CD14-positive monocyte (primary cell): Measurements from ENCODE around the gene NXPH1. TPM values are rescaled to one million over a fixed set of nuclear protein-coding genes. Genes with fewer than 3 reads are reported as not detected.

Experiments
- DNase-seq, 3 donors: peaks; one replicate each; pipeline ENCODE4 v3.0.0-alpha.2; 2011 to 2022
- H2AFZ ChIP-seq: 2 replicates; pipeline ENCODE4 v1.6.0; 2012; ENCODE audit warnings: mild to moderate bottlenecking, low read depth, low read length, inconsistent platforms; ENCODE audit not compliant: insufficient read depth, poor library complexity, severe bottlenecking
- H3K27ac ChIP-seq, 2 donors: 1 replicate in 1 of 2; 2 replicates in 1 of 2; pipeline ENCODE4 v1.5.1; 2012 to 2013; ENCODE audit warnings: low read length in 2 of 2, control low read depth in 1 of 2, inconsistent platforms in 1 of 2, low read depth in 1 of 2, mild to moderate bottlenecking in 1 of 2
- H3K27me3 ChIP-seq, 2 donors: one replicate each; pipeline versions ENCODE4 v1.6.0 to v1.6.1; 2011 to 2013; ENCODE audit warnings: low read length in 2 of 2; ENCODE audit not compliant: control insufficient read depth in 2 of 2, insufficient read depth in 2 of 2
- H3K36me3 ChIP-seq, 2 donors: replicated peaks in 1 of 2; 1 replicate in 1 of 2; 2 replicates in 1 of 2; pipeline versions ENCODE4 v1.5.1 to v1.6.1; 2012 to 2013; ENCODE audit warnings: low read length in 2 of 2, control low read depth in 1 of 2, inconsistent platforms in 1 of 2, mild to moderate bottlenecking in 1 of 2; ENCODE audit not compliant: insufficient read depth in 2 of 2, control insufficient read depth in 1 of 2
- H3K4me1 ChIP-seq, 2 donors: 1 replicate in 1 of 2; 2 replicates in 1 of 2; pipeline versions ENCODE4 v1.5.1 to v1.6.1; 2012 to 2013; ENCODE audit warnings: low read length in 2 of 2, control low read depth in 1 of 2, inconsistent platforms in 1 of 2, mild to moderate bottlenecking in 1 of 2, moderate library complexity in 1 of 2; ENCODE audit not compliant: insufficient read depth in 2 of 2, control insufficient read depth in 1 of 2
- H3K4me2 ChIP-seq: replicated peaks from 2 replicates; pipeline ENCODE3; 2012; ENCODE audit warnings: low read length, moderate library complexity, mild to moderate bottlenecking; ENCODE audit not compliant: poor library complexity, severe bottlenecking; ENCODE audit errors: extremely low read depth
- H3K4me3 ChIP-seq, 3 experiments: fragments of 200-600 bp in 1 of 3; sonication (generic) in 1 of 3; replicated peaks in 1 of 3; 1 replicate in 2 of 3; 2 replicates in 1 of 3; pipeline ENCODE4 v1.5.1; 2011 to 2013; ENCODE audit warnings: low read length in 3 of 3, mild to moderate bottlenecking in 3 of 3, control low read depth in 2 of 3, low read depth in 2 of 3, inconsistent platforms in 1 of 3, moderate library complexity in 1 of 3
- H3K79me2 ChIP-seq: 2 replicates; pipeline ENCODE4 v1.6.0; 2012; ENCODE audit warnings: mild to moderate bottlenecking, control low read depth, inconsistent platforms, low read length, moderate library complexity; ENCODE audit not compliant: insufficient read depth
- H3K9ac ChIP-seq: 2 replicates; pipeline ENCODE4 v1.6.0; 2017; ENCODE audit warnings: low read length, mild to moderate bottlenecking; ENCODE audit not compliant: insufficient read depth, poor library complexity, severe bottlenecking
- H3K9me3 ChIP-seq, 2 donors: replicated peaks in 1 of 2; 1 replicate in 1 of 2; 2 replicates in 1 of 2; pipeline versions ENCODE4 v1.5.1 to v1.6.1; 2012 to 2013; ENCODE audit warnings: low read length in 2 of 2, control low read depth in 1 of 2; ENCODE audit not compliant: control insufficient read depth in 1 of 2, insufficient read depth in 1 of 2
- H4K20me1 ChIP-seq: 2 replicates; pipeline ENCODE4 v1.6.0; 2012; ENCODE audit warnings: mild to moderate bottlenecking, low read length, control low read depth, moderate library complexity; ENCODE audit not compliant: insufficient read depth
- H3K27ac Mint-ChIP-seq, 7 donors: one replicate each; pipeline ENCODE4 v1.8.0; 2020; ENCODE audit warnings: mild to moderate bottlenecking in 7 of 7, mixed read lengths in 7 of 7, moderate library complexity in 6 of 7, inconsistent platforms in 2 of 7
- H3K27me3 Mint-ChIP-seq, 3 donors: one replicate each; pipeline ENCODE4 v1.8.0; 2021 to 2022; ENCODE audit warnings: low read depth in 3 of 3, mild to moderate bottlenecking in 3 of 3, mixed read lengths in 3 of 3, moderate library complexity in 3 of 3, inconsistent platforms in 1 of 3
- H3K36me3 Mint-ChIP-seq, 2 donors: one replicate each; pipeline ENCODE4 v1.8.0; 2020; ENCODE audit warnings: mixed read lengths in 2 of 2, inconsistent platforms in 1 of 2, mild to moderate bottlenecking in 1 of 2
- H3K4me1 Mint-ChIP-seq: one replicate; pipeline ENCODE4 v1.8.0; 2020; ENCODE audit warnings: mild to moderate bottlenecking, mixed read lengths
- H3K4me3 Mint-ChIP-seq, 2 donors: one replicate each; pipeline ENCODE4 v1.8.0; 2020; ENCODE audit warnings: mild to moderate bottlenecking in 2 of 2, mixed read lengths in 2 of 2, moderate library complexity in 1 of 2
- H3K9me3 Mint-ChIP-seq, 7 donors: one replicate each; pipeline ENCODE4 v1.8.0; 2020 to 2022; ENCODE audit warnings: mixed read lengths in 7 of 7, mild to moderate bottlenecking in 6 of 7, moderate library complexity in 6 of 7, inconsistent platforms in 2 of 7
- CTCF ChIP-seq: fragments of 200-600 bp; IDR thresholded peaks from one replicate; pipeline ENCODE4 v1.8.0; 2022; ENCODE audit warnings: antibody characterized with exemption, mild to moderate bottlenecking
- WGBS: methylation state at CpG from one replicate; pipeline ENCODE4 v1.1.5; 2013; ENCODE audit warnings: missing lambda C conversion rate; ENCODE audit not compliant: insufficient coverage; 5-methylcytosine and 5-hydroxymethylcytosine counted together
- intact Hi-C, 2 donors: fragments of 100-400 bp; cut with micrococcal nuclease; formaldehyde crosslinking; loops; one replicate each; pipeline versions ENCODE4 v1.15.0 to v1.15.1; 2023
- polyA plus RNA-seq, 3 donors: library from polyadenylated mRNA; depleted of rRNA in 1 of 3; unstranded in 2 of 3; stranded (reverse) in 1 of 3; fragments of 300-500 nt in 2 of 3; fragments of >200 nt in 1 of 3; fragmentation: Illumina TruSeq in 2 of 3; gene quantifications; 1 replicate in 2 of 3; 2 replicates in 1 of 3; pipeline ENCODE4 v1.2.3, GENCODE V29; 2012 to 2021

Gene NXPH1
- polyA plus RNA-seq, 3 donors = not detected

GRCh38 chr7:8462309-8462708, 28.9 kb downstream of the NXPH1 start:
- Mint-ChIP-seq H3K4me1 (no peaks in the 10 kb centered on the region), H3K27me3 (peaks cover 1 to 5% (median 3%) of the 10 kb centered on the region in 3 donors), H3K4me3 (no peak overlapping the region), H3K9me3 (peaks cover 0 to 4% (median 0%) of the 10 kb centered on the region in 7 donors), H3K27ac (no peak overlapping the region), H3K36me3 (no peaks in the 10 kb centered on the region)
- Histone ChIP-seq H3K79me2 (no peaks in the 10 kb centered on the region), H3K36me3 (no peaks in the 10 kb centered on the region), H3K9me3 (no peaks in the 10 kb centered on the region), H3K4me3 (no peak overlapping the region), H4K20me1 (no peaks in the 10 kb centered on the region), H3K4me2 (no peak overlapping the region), H3K27ac (no peak overlapping the region), H3K27me3 (no peaks in the 10 kb centered on the region), H3K9ac (no peak overlapping the region), H3K4me1 (no peaks in the 10 kb centered on the region), H2AFZ (no peak overlapping the region)
- TF ChIP-seq CTCF = no peak
- intact Hi-C loops = no loop called here
- no peak for DNase-seq
- WGBS = no CpG with 5 or more reads among the region's 2 CpGs

GRCh38 chr7:8465338-8465737, 31.9 kb downstream of the NXPH1 start:
- no peaks in the 10 kb centered on the region for H4K20me1 ChIP-seq
- H3K9ac ChIP-seq = no peak overlapping the region
- H3K9me3 ChIP-seq = no peaks in the 10 kb centered on the region
- no peak overlapping the region for H3K4me2 ChIP-seq
- H3K79me2 ChIP-seq = no peaks in the 10 kb centered on the region
- no peak overlapping the region for H3K4me3 ChIP-seq
- H3K36me3 Mint-ChIP-seq = no peaks in the 10 kb centered on the region
- WGBS = 95% methylated on average over 3 of the region's 4 CpGs
- H3K4me1 ChIP-seq = no peaks in the 10 kb centered on the region
- no peak overlapping the region for H3K27ac Mint-ChIP-seq
- no peak for DNase-seq
- H3K4me3 Mint-ChIP-seq = no peak overlapping the region
- peaks cover 1 to 5% (median 3%) of the 10 kb centered on the region in 3 donors for H3K27me3 Mint-ChIP-seq
- peaks cover 0 to 4% (median 0%) of the 10 kb centered on the region in 7 donors for H3K9me3 Mint-ChIP-seq
- no peak overlapping the region for H3K27ac ChIP-seq
- no peak overlapping the region for H2AFZ ChIP-seq
- no peak for TF ChIP-seq CTCF
- H3K36me3 ChIP-seq = no peaks in the 10 kb centered on the region
- H3K27me3 ChIP-seq = no peaks in the 10 kb centered on the region
- intact Hi-C loops = no loop called here
- no peaks in the 10 kb centered on the region for H3K4me1 Mint-ChIP-seq
